ENCODE measurements around the gene ZNF559.

The ZNF559 gene

DNA sequence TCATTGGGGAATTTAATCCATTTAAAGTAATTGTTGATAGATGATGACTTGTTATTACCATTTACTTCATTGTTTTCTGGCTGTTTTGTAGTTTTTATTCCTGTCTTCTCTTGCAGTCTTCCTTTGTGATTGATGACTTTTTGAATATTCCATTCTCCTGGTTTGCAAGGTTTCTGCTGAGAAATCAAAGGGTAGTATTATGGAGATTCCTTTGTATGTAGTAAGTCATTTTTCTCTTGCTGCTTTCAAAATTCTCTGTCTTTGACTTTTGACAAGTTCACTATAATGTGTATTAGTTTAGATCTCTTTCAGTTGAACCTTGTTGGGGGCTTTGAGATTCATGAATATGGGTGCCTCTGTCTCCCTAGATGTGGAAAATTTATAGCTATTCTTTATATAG is 6.0 kb downstream of the ZNF559 start:
- TF ChIP-seq, protein P1, sequence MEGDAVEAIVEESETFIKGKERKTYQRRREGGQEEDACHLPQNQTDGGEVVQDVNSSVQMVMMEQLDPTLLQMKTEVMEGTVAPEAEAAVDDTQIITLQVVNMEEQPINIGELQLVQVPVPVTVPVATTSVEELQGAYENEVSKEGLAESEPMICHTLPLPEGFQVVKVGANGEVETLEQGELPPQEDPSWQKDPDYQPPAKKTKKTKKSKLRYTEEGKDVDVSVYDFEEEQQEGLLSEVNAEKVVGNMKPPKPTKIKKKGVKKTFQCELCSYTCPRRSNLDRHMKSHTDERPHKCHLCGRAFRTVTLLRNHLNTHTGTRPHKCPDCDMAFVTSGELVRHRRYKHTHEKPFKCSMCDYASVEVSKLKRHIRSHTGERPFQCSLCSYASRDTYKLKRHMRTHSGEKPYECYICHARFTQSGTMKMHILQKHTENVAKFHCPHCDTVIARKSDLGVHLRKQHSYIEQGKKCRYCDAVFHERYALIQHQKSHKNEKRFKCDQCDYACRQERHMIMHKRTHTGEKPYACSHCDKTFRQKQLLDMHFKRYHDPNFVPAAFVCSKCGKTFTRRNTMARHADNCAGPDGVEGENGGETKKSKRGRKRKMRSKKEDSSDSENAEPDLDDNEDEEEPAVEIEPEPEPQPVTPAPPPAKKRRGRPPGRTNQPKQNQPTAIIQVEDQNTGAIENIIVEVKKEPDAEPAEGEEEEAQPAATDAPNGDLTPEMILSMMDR (IDR thresholded peaks at IDR 0.05; ENCODE audit: low read length, missing control alignments), result no peak

GRCh38 chr19:9342610-9343304 is 18.8 kb downstream of the ZNF559 start:
- DNase-seq (ENCODE audit: low read depth), result peak; percentile 6
- no peak overlapping the region for H3K4me3 ChIP-seq (replicated peaks; ENCODE audit: low read depth, low read length)
- TF ChIP-seq, protein P1 (IDR thresholded peaks at IDR 0.05; ENCODE audit: low read length, missing control alignments), result no peak

More for the DNA sequence above, 6.0 kb downstream of the ZNF559 start:
- no peak overlapping the region for H3K4me3 ChIP-seq (replicated peaks; ENCODE audit: low read depth, low read length)
- no peak for DNase-seq (ENCODE audit: low read depth)

- DNase-seq (ENCODE audit: low read depth), result no peak
- no peak overlapping the region for H3K4me3 ChIP-seq (replicated peaks; ENCODE audit: low read depth, low read length)
- TF ChIP-seq, protein P1 (IDR thresholded peaks at IDR 0.05; ENCODE audit: low read length, missing control alignments), result no peak
Observed at GRCh38 chr19:9345005-9345404, 21.0 kb downstream of the ZNF559 start.

- TF ChIP-seq, protein P1 (IDR thresholded peaks at IDR 0.05; ENCODE audit: low read length, missing control alignments), result no peak
- DNase-seq (ENCODE audit: low read depth), result no peak
- no peak overlapping the region for H3K4me3 ChIP-seq (replicated peaks; ENCODE audit: low read depth, low read length)
Observed at GRCh38 chr19:9348253-9348652, 24.3 kb downstream of the ZNF559 start.

GRCh38 chr19:9348671-9349070 is 24.7 kb downstream of the ZNF559 start:
- DNase-seq (ENCODE audit: low read depth), result no peak
- TF ChIP-seq, protein P1 (IDR thresholded peaks at IDR 0.05; ENCODE audit: low read length, missing control alignments), result no peak
- no peak overlapping the region for H3K4me3 ChIP-seq (replicated peaks; ENCODE audit: low read depth, low read length)

GRCh38 chr19:9352505-9352904 is 28.5 kb downstream of the ZNF559 start:
- no peak overlapping the region for H3K4me3 ChIP-seq (replicated peaks; ENCODE audit: low read depth, low read length)
- TF ChIP-seq, protein P1 (IDR thresholded peaks at IDR 0.05; ENCODE audit: low read length, missing control alignments), result no peak
- no peak for DNase-seq (ENCODE audit: low read depth)

DNA sequence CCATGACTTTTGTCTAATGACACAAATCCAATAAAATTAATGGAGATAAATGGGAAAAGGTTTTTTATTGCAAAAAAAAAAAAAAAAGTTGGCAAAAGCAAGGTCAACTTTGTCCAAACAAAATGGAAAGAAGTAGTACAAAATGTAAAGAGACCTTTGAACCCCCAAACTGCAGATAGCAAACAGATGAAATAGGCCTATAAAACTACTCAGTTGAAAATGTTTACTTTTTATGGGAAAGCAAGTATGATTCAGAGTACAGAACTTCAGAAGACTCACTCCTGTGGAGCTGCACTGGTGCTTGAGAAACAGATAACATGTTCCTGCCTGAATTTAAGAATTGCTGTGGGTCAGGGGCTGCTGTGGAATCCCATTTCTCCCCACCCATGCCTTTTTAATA is 29.0 kb downstream of the ZNF559 start:
- TF ChIP-seq, protein P1 (IDR thresholded peaks at IDR 0.05; ENCODE audit: low read length, missing control alignments), result no peak
- no peak for DNase-seq (ENCODE audit: low read depth)
- H3K4me3 ChIP-seq (replicated peaks; ENCODE audit: low read depth, low read length), result no peak overlapping the region
